Measurements from ENCODE around the gene SREBF1. TPM values are rescaled to one million over a fixed set of nuclear protein-coding genes. Genes with fewer than 3 reads are reported as not detected.

The SREBF1 gene
- total and polyA plus RNA-seq, 12 donors = 9.0 to 61.2 (median 20.1) TPM

DNA sequence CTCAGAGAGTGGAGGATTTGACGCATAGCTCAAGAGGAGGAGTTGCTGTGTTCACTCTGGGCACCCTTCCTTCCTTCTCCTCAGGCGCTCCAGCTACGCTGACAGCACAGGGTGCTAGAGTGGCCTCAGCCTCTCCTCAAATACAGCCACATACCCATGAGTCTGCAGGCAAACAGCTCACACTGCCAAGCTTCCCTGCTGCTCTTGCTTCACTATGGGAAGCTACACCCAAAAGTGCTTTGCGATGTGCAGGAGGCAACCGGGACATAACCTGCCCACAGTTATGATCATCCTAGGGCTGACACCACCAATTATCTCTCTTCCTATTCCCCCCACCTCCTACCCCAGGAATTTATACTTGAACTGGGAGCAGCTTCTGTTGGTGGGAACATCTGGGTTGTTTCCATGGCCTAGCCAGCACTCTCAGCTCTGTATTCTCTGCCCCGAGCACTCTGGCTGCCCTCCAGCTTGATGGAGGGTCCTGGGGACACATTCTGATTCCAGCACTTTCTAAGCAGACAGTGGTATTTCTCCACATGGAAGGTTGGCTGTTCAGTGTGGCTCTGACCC, 40.3 kb upstream of the SREBF1 start:
- Histone ChIP-seq H3K27ac (peak overlapping the region; percentile 82 to 97 (median 90)), H3K4me1 (peaks cover 27 to 86% (median 57%) of the 10 kb centered on the region in 9 donors), H3K36me3 (peaks cover 0 to 62% (median 12%) of the 10 kb centered on the region in 9 donors), H3K9me3 (no peaks in the 10 kb centered on the region), H3K27me3 (no peaks in the 10 kb centered on the region), H3K4me3 (peak overlapping the region in 2 of 10 donors; percentile 3 to 10)
- DNase-seq (peak; percentile 39 to 50), ATAC-seq (peak; percentile 40 to 82 (median 58))
- TF ChIP-seq, protein P1, sequence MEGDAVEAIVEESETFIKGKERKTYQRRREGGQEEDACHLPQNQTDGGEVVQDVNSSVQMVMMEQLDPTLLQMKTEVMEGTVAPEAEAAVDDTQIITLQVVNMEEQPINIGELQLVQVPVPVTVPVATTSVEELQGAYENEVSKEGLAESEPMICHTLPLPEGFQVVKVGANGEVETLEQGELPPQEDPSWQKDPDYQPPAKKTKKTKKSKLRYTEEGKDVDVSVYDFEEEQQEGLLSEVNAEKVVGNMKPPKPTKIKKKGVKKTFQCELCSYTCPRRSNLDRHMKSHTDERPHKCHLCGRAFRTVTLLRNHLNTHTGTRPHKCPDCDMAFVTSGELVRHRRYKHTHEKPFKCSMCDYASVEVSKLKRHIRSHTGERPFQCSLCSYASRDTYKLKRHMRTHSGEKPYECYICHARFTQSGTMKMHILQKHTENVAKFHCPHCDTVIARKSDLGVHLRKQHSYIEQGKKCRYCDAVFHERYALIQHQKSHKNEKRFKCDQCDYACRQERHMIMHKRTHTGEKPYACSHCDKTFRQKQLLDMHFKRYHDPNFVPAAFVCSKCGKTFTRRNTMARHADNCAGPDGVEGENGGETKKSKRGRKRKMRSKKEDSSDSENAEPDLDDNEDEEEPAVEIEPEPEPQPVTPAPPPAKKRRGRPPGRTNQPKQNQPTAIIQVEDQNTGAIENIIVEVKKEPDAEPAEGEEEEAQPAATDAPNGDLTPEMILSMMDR (IDR thresholded peaks at IDR 0.05) = no peak
- intact Hi-C loops (cut with DNase I) = loop anchor here in 2 of 10 donors (5.0 to 10.0 kb wide), 3 partner anchors 40 to 158 kb away; partner anchors contain the start of genes ATPAF2 (in 1 of the 2), DRC3 (in 1 of the 2), GID4 (in 1 of the 2) and TOM1L2 (in 1 of the 2)
- 7 to 26% methylated on average over 6 of the region's 6 CpGs for WGBS, 2 donors

DNA sequence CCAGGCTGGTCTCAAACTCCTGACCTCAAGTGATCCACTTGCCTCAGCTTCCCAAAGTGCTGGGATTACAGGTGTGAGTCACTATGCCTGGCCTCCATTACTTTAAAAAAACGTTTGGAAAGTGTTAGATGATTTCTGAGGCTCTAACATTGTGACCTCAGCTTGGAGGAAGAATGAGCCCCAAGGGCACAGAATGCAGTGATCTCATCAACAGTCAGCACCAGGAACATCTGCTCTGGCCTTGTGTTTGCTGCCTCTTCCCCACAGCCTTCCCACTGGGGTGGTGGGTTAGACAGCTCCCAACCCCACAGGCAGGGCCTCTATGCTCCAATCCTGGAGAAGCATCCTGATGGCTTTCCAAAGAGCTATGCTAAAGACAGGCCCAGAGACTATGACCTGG, 37.7 kb upstream of the SREBF1 start:
- peak in 1 of 2 donors; percentile 52 for DNase-seq
- Histone ChIP-seq H3K27me3 (no peaks in the 10 kb centered on the region), H3K9me3 (no peaks in the 10 kb centered on the region), H3K27ac (peak overlapping the region in 9 of 10 donors; percentile 9 to 97 (median 90)), H3K4me1 (peaks cover 27 to 87% (median 58%) of the 10 kb centered on the region in 9 donors), H3K36me3 (peaks cover 0 to 49% (median 10%) of the 10 kb centered on the region in 9 donors), H3K4me3 (no peak overlapping the region)
- WGBS, 2 donors = 19 to 35% methylated on average over 1 of the region's 1 CpG
- intact Hi-C loops (cut with DNase I) = loop anchor here in 1 of 10 donors (10.0 kb wide), 1 partner anchor 160 kb away; the partner anchor contains the start of genes ATPAF2 and GID4
- TF ChIP-seq, protein P1 (IDR thresholded peaks at IDR 0.05) = no peak
- ATAC-seq = peak in 2 of 8 donors; percentile 14 to 25

DNA sequence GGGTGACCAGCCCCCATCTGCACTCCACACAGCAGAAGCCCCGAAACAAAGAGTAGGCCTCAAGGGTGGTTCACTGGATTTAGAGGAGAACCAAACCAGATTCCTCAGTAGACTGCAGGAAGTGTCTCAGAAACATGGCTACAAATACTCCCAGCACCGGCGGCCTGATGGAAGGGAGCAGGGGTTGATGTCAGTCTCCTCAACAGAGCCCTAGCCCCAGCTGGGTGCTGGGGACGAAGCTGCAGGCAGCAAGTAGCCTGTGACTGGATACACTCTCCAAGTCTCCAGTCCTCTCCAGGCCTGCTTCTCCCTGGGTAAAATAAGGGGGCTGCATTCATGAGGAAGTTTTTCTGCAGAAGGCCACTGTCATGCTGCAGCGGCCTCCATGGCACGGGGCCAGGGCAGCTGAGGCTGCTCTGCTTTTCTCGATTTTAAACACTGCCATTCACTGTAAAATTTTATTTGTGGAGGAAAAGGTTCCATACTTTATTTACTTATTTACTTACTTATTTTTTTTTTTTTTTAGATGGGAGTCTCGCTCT, 36.7 kb upstream of the SREBF1 start:
- no peaks in the 10 kb centered on the region for H3K9me3 ChIP-seq
- H3K27ac ChIP-seq = peak overlapping the region in 5 of 10 donors; percentile 31 to 97 (median 91)
- intact Hi-C loops (cut with DNase I) = loop anchor here in 1 of 10 donors (10.0 kb wide), 1 partner anchor 161 kb away; the partner anchor contains the start of genes ATPAF2 and GID4
- no peak overlapping the region for H3K4me3 ChIP-seq
- TF ChIP-seq, protein P1 (IDR thresholded peaks at IDR 0.05) = no peak
- peaks cover 23 to 87% (median 63%) of the 10 kb centered on the region in 9 donors for H3K4me1 ChIP-seq
- H3K27me3 ChIP-seq = no peaks in the 10 kb centered on the region
- H3K36me3 ChIP-seq = peaks cover 0 to 46% (median 2%) of the 10 kb centered on the region in 9 donors
- no peak for ATAC-seq
- WGBS, 2 donors = 69 to 80% methylated on average over 8 of the region's 8 CpGs
- no peak for DNase-seq

DNA sequence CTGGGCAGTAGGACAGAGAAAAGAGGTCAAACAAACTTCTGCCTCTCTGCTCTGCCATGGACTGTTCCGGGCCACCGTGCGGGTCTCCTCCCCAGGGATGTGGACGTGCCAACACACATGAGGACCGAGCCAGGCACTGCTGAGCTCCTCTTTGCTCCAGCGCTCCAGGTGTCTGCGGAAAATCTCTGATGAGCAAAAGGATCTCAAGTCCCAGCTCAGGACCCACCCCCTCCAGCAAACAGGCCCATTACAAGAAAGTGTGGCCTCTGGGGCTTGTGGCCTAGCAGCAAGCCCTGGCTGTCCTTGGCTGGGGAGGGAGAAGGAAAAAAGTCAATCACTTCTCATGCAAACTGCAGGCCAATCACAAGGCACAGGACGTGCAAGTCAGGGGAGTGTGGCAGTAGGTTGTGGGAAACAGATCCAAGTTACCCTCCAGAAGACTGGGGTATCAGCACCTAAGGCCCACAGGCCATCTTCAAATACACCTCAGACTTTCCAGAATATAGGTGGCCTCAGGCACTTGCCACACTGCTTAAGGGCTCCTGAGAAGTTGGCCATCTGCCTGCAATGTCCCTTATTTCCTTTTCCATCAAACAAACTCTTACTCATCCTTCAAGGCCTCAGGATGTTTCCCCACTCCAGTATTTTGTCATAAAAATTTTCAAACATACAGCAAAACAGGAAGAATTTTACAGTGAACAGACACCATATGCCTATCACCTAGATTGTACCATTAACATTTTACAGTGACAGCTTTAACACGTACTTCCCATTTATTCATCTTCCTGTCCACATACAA, 36.0 kb upstream of the SREBF1 start:
- 76 to 77% methylated on average over 9 of the region's 9 CpGs for WGBS, 2 donors
- peaks cover 25 to 87% (median 61%) of the 10 kb centered on the region in 9 donors for H3K4me1 ChIP-seq

More for the DNA sequence above, 36.0 kb upstream of the SREBF1 start:
- H3K4me3 ChIP-seq = no peak overlapping the region
- peaks cover 0 to 48% (median 0%) of the 10 kb centered on the region in 9 donors for H3K36me3 ChIP-seq
- intact Hi-C loops (cut with DNase I) = loop anchor here in 1 of 10 donors (10.0 kb wide), 1 partner anchor 162 kb away; the partner anchor contains the start of genes ATPAF2 and GID4
- ATAC-seq (no peak), DNase-seq (no peak)
- H3K27me3 ChIP-seq = no peaks in the 10 kb centered on the region
- TF ChIP-seq, protein P1 (IDR thresholded peaks at IDR 0.05) = no peak
- peak overlapping the region in 3 of 10 donors; percentile 12 to 97 (median 96) for H3K27ac ChIP-seq
- no peaks in the 10 kb centered on the region for H3K9me3 ChIP-seq

All from heart right ventricle (tissue), 16 donors.